Activated CD4-positive, alpha-beta T cell treated with anti-CD3 and anti-CD28 coated beads, Interleukin-2, amount 50 U/mL, for 16 hours (primary cell): ENCODE measurements around the gene NBPF1.
A peak's percentile ranks its signal among the peaks of the same experiment; 100 is the strongest.
"Not testable (repeated sequence)": the region's sequence is repeated elsewhere in the genome, so short reads cannot be mapped to it uniquely, and the experiment has no call there.

ENCODE experiments used
- DNase-seq: peaks from one replicate; pipeline ENCODE4 v3.0.0-alpha.2; 2020

The NBPF1 gene

DNA sequence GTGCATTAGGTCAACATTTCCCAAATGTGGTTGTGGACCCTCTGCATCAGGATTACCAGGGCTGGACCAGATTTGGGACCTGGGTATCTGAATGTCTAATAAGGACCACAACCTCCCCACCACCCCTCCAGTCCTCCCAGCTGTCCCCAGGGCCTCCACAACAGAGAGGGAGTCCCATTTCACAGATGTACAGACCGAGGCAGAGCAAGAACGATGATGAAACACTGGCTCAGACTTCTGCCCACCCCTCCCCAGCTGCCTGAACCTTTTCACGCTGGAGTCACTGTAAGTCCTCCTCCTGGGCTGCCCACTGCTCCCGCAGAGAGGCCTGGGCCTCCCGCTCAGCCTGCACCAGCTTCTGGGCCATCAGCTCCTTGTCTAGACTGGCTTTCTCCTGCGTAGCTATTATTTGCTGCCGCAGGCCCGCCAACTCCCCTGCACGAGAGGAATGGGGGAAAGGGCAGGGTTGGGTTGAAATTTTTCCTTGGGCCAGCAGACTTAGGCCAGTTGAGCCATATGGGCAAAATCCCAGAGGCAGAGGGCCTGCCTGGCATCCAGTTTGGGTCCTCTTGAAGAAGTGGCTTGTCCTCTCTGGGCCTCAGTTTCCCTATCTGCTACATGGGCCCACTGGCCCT lies 8.4 kb upstream of the NBPF1 start:
- not testable (repeated sequence) for DNase-seq

DNA sequence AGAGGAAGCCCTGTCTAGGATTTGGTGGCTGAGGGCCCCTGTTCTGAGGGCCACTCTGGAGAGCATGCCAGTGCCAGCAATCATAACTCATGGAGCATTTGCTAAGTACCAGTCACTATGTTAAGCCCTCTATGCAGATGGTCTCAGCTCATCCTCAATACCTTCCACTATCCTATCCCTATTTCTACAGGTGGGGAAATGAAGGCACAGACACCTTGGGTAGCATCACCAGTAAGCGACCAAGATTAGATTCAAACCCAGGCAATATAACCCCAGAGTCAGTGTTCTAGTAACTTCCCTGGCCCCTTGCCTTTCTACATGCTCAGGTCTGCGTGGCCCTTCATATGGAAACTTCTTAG lies 7.9 kb upstream of the NBPF1 start:
- DNase-seq = no peak

GRCh38 chr1:16619803-16620501 lies 6.6 kb upstream of the NBPF1 start:
- not testable (repeated sequence) for DNase-seq

DNA sequence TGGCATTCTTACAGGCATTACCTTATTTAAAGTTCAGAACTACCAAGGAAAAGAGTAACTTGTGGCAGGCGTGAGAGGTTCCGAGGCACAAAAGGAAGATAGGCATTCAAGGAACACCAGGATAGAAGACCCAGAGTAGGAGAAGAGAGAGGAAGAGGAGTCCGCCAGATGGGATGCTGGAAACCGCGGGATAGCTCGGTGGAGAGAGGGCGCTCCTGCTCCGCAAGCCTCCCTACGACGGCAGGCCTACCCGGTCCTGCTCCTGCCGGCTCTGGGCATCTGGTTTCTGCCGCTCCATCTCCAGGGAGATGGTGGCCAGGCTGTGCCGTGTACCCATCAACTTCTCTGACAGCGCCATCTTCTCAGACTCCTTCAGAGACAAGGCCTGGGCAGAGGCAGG lies 5.4 kb upstream of the NBPF1 start:
- DNase-seq = no peak

GRCh38 chr1:16617778-16618580 lies 4.6 kb upstream of the NBPF1 start:
- no peak for DNase-seq

DNA sequence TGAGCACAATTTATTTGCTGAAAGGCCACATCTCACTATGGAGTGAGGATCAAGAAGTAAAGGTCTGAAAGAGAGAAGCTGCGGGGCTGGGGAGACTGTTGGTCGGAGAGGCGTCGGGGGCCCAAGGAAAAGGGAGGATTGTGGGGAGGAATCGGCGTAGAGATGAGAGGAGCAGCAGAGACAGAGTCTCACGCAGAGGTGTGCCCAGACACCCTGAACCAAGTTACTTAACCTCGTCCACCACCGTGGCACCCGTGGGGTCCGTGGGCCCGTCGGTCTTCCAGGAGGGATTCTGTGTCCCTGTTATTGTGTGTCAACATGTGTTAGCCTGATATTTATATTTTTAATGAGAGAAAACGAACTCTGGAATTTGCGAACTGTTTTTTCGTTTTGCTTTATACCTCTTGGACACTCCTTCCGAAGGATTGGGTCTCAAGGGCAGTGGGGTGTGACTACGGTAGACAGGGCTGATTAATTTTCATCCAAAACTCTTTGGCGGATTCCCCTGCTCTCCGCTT lies 3.8 kb upstream of the NBPF1 start:
- DNase-seq = no peak

- no peak for DNase-seq
Measured at GRCh38 chr1:16615253-16616252, 2.2 kb upstream of the NBPF1 start.

GRCh38 chr1:16614361-16615252 lies 1.2 kb upstream of the NBPF1 start:
- no peak for DNase-seq

DNA sequence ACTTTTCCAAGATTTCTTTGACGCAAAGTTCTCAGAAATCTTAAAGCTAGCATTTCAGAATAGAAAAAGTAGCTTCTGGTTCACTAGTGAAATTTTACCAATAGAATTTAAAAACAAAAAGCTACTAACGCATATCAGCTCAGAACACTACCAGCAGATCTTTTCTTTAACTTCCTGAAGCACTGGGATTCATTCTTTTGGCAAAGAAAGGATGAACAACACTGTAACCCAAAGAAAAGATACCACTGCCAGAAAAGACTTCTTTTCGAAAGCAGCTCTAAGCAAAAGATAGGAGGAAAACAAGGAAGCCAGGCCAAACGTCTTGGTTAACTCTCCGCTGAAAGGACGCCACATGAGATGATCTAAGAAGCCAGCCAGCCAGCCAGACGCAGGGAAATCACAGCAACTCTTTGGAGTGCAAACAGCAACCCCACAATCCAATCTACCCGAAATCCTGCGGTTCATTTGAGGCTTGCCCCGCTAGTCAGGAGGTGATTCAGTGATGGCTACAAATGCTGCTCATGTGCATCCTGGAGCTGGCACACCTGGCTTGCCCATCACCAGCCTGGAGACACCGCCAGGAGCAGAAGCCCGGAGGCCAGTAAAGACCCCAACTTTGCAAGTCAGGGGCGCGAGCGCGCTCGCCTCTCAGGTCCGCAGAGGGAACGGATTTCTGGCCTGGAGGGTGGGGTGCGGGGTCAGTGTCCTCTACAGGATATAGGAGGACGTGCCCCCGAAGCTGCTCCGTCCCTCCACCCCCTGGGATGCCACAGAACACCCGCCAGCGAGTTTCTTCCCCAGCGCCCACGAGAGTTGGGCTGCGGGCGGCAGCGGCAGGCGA lies 812 bp downstream of the NBPF1 start:
- DNase-seq = no peak

GRCh38 chr1:16611981-16612331 lies 1.4 kb downstream of the NBPF1 start:
- not testable (repeated sequence) for DNase-seq

DNA sequence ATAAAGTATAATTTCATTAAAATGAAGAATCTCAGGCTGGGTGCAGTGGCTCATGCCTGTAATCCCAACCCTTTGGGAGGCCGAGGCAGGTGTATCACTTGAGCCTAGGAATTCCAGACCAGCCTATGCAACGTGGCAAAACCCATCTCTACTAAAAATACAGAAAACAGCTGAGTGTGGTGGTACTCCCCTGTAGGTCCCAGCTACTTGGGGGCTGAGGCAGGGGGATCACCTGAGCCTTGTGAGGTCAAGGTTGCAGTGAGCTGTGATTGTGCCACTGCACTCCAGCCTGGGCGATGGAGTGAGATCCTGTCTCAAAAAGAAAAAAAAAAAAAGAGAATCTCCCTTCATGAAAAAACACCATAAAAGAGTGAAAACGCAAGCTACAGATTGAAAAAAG lies 2.2 kb downstream of the NBPF1 start:
- DNase-seq = not testable (repeated sequence)

DNA sequence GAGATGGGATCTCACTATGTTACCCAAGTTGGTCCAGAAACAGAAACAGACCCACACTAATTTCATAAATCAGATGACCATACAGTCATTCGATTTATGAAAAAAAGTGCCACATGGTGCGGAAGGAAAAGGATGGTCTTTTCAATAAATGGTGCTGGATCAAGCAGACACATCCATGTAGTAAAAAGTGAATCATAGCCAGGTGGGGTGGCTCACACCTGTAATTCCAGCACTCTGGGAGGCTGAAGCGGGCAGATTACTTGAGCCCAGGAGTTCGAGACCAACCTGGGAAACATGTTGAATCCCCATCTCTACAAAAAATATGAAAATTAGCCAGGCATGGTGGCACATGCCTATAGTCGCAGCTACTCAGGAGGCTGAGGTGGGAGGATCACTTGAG lies 2.8 kb downstream of the NBPF1 start:
- not testable (repeated sequence) for DNase-seq

DNA sequence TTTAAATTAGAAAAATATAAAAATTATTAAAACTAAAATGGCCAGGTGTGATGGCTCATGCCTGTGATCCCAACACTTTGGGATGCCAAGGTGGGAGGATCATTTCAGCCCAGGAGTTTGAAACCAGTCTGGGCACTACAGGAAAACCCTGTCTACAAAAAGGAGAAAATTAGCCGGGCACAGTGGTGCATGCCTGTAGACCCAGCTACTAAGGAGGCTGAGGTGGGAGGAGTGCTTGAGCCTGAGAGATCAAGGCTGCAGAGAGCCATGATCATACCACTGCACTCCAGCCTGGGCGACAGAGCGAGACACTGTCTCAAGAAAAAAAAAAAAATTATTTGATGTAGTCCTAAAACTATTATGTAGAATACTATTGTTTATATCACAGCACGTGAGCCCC lies 3.6 kb downstream of the NBPF1 start:
- not testable (repeated sequence) for DNase-seq

DNA sequence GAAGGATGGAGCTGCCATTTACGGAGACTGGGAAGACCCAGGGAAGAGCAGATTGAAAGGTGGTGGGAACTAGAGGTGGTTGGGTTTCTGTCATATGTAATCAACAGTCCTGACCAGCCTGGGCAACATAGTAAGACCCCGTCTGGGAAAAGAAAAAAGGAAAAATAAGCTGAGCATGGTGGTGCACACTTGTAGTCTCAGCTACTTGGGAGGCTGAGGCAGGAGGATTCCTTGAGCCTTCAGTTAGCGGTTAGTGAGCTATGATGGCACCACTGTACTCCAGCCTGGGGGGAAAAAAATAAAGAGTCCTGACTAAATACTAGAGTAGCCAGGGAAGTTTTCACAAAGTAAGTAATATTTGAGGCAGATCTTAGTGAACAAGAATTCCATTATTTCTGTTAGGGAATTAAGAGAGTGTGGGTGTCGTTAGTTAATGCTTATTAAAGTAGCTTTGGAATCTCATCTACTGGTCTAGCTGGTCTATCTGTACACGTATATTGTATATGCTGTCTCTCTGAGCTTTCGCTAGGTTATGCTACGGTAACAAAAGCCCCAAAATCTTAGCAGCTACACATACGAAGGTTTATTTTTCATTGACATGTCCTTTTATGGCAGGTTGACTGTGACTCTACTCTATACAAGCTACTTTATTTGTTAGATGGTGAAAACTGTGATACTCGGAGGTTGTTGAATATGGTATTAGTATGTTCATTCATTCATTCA lies 4.4 kb downstream of the NBPF1 start:
- DNase-seq = peak; percentile 0

DNA sequence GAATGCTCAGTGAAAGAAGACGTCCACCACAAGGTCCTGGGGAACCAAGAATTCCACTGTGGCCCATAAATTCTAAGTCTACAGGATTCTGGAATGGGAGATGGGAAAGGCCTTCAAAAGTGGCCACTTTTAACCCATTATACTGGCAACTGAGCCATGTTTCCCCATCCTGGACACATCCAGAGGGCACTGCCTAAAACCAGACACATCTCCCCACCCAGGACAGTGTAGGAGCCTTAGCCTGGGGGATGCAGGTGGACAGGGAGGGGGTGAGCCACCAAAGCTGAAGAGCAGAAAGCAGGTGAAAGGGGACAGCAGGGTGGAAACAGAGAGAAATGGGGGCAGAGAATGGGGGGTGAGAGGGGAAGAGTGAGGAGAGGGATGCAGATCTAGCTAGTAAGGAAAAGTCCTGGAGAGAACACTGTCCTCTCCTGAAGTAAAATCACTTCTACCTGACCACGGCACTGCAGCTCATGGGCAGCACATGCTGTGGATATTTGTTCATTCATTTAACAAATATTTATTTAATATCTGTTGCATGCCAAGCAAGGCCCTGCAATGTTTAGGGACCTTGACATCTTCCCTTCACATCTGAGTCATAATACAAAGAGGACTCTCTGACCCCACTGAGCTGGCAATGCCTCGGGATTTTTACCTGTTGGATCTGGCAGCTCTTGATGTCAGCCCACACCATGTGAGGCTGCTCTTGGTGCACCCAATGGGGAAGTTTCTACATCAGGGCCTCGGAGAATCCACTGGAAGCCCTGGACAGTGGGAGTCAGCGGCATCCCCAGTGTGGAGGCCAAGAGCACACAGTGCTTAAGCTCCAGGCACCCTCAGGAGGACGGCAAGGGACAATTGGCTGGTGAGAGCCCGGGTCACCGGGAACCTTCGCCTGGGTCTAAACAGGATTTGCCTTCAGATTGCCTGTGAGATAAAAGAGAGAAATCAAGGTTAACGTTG lies 5.2 kb downstream of the NBPF1 start:
- not testable (repeated sequence) for DNase-seq

- no peak for DNase-seq
Measured at GRCh38 chr1:16607433-16607851, 5.9 kb downstream of the NBPF1 start.

- DNase-seq = not testable (repeated sequence)
Measured at GRCh38 chr1:16606666-16607432, 6.5 kb downstream of the NBPF1 start.
